ENCODE measurements around the gene OCA2.

OCA2 gene

GRCh38 chr15:27742751-27743477 is 356.2 kb downstream of the OCA2 start:
- Histone ChIP-seq H3K79me2 (ENCODE audit: insufficient read depth, low read length) (no peaks in the 10 kb centered on the region), H3K4me1 (ENCODE audit: insufficient read depth, low read length, poor library complexity, severe bottlenecking) (no peaks in the 10 kb centered on the region), H2AFZ (ENCODE audit: low read length) (no peak overlapping the region), H3K27me3 (ENCODE audit: insufficient read depth, low read length, poor library complexity, severe bottlenecking) (no peaks in the 10 kb centered on the region), H3K4me2 (ENCODE audit: low read depth, low read length, poor library complexity, severe bottlenecking) (no peak overlapping the region), H3K9me2 (replicated peaks; ENCODE audit: low read depth, low read length) (no peaks in the 10 kb centered on the region), H3K9me3 (ENCODE audit: insufficient read depth, low read depth, low read length) (no peaks in the 10 kb centered on the region; the same call in 1 of the 2 replicates), H3K4me3 (ENCODE audit: low read length, poor library complexity, severe bottlenecking) (no peak overlapping the region), H3F3A (ENCODE audit: low read depth) (no peaks in the 10 kb centered on the region), H3K9ac (ENCODE audit: low read depth, low read length, poor library complexity, severe bottlenecking) (no peak overlapping the region), H3K36me3 (ENCODE audit: insufficient read depth, low read length) (no peaks in the 10 kb centered on the region), H4K20me1 (ENCODE audit: insufficient read depth, low read length, poor library complexity, severe bottlenecking) (no peaks in the 10 kb centered on the region)
- TF ChIP-seq, protein P1, sequence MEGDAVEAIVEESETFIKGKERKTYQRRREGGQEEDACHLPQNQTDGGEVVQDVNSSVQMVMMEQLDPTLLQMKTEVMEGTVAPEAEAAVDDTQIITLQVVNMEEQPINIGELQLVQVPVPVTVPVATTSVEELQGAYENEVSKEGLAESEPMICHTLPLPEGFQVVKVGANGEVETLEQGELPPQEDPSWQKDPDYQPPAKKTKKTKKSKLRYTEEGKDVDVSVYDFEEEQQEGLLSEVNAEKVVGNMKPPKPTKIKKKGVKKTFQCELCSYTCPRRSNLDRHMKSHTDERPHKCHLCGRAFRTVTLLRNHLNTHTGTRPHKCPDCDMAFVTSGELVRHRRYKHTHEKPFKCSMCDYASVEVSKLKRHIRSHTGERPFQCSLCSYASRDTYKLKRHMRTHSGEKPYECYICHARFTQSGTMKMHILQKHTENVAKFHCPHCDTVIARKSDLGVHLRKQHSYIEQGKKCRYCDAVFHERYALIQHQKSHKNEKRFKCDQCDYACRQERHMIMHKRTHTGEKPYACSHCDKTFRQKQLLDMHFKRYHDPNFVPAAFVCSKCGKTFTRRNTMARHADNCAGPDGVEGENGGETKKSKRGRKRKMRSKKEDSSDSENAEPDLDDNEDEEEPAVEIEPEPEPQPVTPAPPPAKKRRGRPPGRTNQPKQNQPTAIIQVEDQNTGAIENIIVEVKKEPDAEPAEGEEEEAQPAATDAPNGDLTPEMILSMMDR (conservative IDR thresholded peaks at IDR 0.05; ENCODE audit: low read length) = no peak

- Histone ChIP-seq H3K79me2 (ENCODE audit: insufficient read depth, low read length) (no peaks in the 10 kb centered on the region), H3K36me3 (ENCODE audit: insufficient read depth, low read length) (no peaks in the 10 kb centered on the region), H2AFZ (ENCODE audit: low read length) (no peak overlapping the region), H3K9me3 (ENCODE audit: insufficient read depth, low read depth, low read length) (no peaks in the 10 kb centered on the region), H3K9ac (ENCODE audit: low read depth, low read length, poor library complexity, severe bottlenecking) (no peak overlapping the region), H3F3A (ENCODE audit: low read depth) (no peaks in the 10 kb centered on the region), H3K27me3 (ENCODE audit: insufficient read depth, low read length, poor library complexity, severe bottlenecking) (no peaks in the 10 kb centered on the region), H3K9me2 (replicated peaks; ENCODE audit: low read depth, low read length) (no peaks in the 10 kb centered on the region), H4K20me1 (ENCODE audit: insufficient read depth, low read length, poor library complexity, severe bottlenecking) (no peaks in the 10 kb centered on the region), H3K4me1 (ENCODE audit: insufficient read depth, low read length, poor library complexity, severe bottlenecking) (no peaks in the 10 kb centered on the region), H3K4me3 (ENCODE audit: low read length, poor library complexity, severe bottlenecking) (no peak overlapping the region), H3K4me2 (ENCODE audit: low read depth, low read length, poor library complexity, severe bottlenecking) (no peak overlapping the region)
- no peak for TF ChIP-seq EZH2phosphoT487 (IDR thresholded peaks at IDR 0.05; ENCODE audit: borderline replicate concordance)
- TF ChIP-seq, protein P1 (conservative IDR thresholded peaks at IDR 0.05; ENCODE audit: low read length) = no peak
Observed at GRCh38 chr15:27741226-27741860, 357.8 kb downstream of the OCA2 start.

GRCh38 chr15:27734785-27735495 is 364.2 kb downstream of the OCA2 start:
- no peaks in the 10 kb centered on the region for H3K27me3 ChIP-seq (ENCODE audit: insufficient read depth, low read length, poor library complexity, severe bottlenecking)
- no peaks in the 10 kb centered on the region for H3K4me1 ChIP-seq (ENCODE audit: insufficient read depth, low read length, poor library complexity, severe bottlenecking)
- H3F3A ChIP-seq (ENCODE audit: low read depth) = no peaks in the 10 kb centered on the region
- H3K4me3 ChIP-seq (ENCODE audit: low read length, poor library complexity, severe bottlenecking) = no peak overlapping the region
- H3K9ac ChIP-seq (ENCODE audit: low read depth, low read length, poor library complexity, severe bottlenecking) = no peak overlapping the region
- no peaks in the 10 kb centered on the region for H3K9me2 ChIP-seq (replicated peaks; ENCODE audit: low read depth, low read length)
- no peak overlapping the region for H2AFZ ChIP-seq (ENCODE audit: low read length)
- peaks cover 13% of the 10 kb centered on the region; the same call in 1 of the 2 replicates for H3K9me3 ChIP-seq (ENCODE audit: insufficient read depth, low read depth, low read length)
- no peaks in the 10 kb centered on the region for H3K36me3 ChIP-seq (ENCODE audit: insufficient read depth, low read length)
- no peaks in the 10 kb centered on the region for H3K79me2 ChIP-seq (ENCODE audit: insufficient read depth, low read length)
- no peaks in the 10 kb centered on the region for H4K20me1 ChIP-seq (ENCODE audit: insufficient read depth, low read length, poor library complexity, severe bottlenecking)
- TF ChIP-seq, protein P1 (conservative IDR thresholded peaks at IDR 0.05; ENCODE audit: low read length) = no peak
- no peak for TF ChIP-seq EZH2phosphoT487 (IDR thresholded peaks at IDR 0.05; ENCODE audit: borderline replicate concordance)
- no peak overlapping the region for H3K4me2 ChIP-seq (ENCODE audit: low read depth, low read length, poor library complexity, severe bottlenecking)

All from Loucy (cell line).